ENCODE data around the gene PARVB.

PARVB gene

DNA sequence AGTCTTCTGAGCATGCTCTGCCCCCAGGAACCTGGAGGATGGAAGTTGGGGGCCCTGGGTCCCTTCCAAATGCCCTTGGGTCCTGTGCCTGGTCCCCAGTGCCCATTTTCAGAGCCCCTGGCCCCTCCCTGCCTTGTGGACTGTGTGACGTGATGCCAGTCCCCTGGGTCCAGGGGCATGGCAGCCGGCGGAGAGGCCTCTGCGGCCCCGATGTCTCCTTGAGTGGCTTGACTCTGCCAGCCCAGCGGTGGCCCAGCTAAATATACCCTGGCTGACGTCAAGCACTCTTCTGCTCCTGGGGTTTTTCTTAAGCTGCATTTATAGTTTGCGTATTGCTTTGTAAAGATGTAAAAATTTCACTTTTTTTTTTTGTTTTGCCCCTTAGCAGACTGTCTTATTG is 121.4 kb downstream of the PARVB start (continued):
- TF ChIP-seq, protein P1, sequence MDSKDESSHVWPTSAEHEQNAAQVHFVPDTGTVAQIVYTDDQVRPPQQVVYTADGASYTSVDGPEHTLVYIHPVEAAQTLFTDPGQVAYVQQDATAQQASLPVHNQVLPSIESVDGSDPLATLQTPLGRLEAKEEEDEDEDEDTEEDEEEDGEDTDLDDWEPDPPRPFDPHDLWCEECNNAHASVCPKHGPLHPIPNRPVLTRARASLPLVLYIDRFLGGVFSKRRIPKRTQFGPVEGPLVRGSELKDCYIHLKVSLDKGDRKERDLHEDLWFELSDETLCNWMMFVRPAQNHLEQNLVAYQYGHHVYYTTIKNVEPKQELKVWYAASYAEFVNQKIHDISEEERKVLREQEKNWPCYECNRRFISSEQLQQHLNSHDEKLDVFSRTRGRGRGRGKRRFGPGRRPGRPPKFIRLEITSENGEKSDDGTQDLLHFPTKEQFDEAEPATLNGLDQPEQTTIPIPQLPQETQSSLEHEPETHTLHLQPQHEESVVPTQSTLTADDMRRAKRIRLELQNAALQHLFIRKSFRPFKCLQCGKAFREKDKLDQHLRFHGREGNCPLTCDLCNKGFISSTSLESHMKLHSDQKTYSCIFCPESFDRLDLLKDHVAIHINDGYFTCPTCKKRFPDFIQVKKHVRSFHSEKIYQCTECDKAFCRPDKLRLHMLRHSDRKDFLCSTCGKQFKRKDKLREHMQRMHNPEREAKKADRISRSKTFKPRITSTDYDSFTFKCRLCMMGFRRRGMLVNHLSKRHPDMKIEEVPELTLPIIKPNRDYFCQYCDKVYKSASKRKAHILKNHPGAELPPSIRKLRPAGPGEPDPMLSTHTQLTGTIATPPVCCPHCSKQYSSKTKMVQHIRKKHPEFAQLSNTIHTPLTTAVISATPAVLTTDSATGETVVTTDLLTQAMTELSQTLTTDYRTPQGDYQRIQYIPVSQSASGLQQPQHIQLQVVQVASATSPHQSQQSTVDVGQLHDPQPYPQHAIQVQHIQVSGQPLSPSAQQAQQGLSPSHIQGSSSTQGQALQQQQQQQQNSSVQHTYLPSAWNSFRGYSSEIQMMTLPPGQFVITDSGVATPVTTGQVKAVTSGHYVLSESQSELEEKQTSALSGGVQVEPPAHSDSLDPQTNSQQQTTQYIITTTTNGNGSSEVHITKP (tag by site-specific recombination; IDR thresholded peaks at IDR 0.05), result no peak
- TF ChIP-seq ZNF292 (tag by site-specific recombination; IDR thresholded peaks at IDR 0.05; ENCODE audit: borderline replicate concordance, low read depth), result no peak
- no peak for TF ChIP-seq ZNF843 (tag by site-specific recombination; IDR thresholded peaks at IDR 0.05)

- TF ChIP-seq, protein P2, sequence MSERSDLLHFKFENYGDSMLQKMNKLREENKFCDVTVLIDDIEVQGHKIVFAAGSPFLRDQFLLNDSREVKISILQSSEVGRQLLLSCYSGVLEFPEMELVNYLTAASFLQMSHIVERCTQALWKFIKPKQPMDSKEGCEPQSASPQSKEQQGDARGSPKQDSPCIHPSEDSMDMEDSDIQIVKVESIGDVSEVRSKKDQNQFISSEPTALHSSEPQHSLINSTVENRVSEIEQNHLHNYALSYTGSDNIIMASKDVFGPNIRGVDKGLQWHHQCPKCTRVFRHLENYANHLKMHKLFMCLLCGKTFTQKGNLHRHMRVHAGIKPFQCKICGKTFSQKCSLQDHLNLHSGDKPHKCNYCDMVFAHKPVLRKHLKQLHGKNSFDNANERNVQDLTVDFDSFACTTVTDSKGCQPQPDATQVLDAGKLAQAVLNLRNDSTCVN (tag by site-specific recombination; optimal IDR thresholded peaks at IDR 0.05), result peak; percentile 9
- TF ChIP-seq ZNF23 (tag by site-specific recombination; IDR thresholded peaks at IDR 0.05; ENCODE audit: borderline replicate concordance) (no peak), ZNF18 (tag by site-specific recombination; IDR thresholded peaks at IDR 0.05) (peak; percentile 95)
- POLR2A ChIA-PET, result no interaction called here
- Histone ChIP-seq H3K9me3 (ENCODE audit: control insufficient read depth, insufficient read depth, low read depth, low read length) (no peaks in the 10 kb centered on the region), H3K27ac (ENCODE audit: extremely low read depth, low read depth, low read length) (no peak overlapping the region), H3K4me1 (ENCODE audit: control insufficient read depth, insufficient read depth, low read length) (no peaks in the 10 kb centered on the region), H3K4me3 (ENCODE audit: low read depth, low read length) (no peak overlapping the region), H3K36me3 (ENCODE audit: control insufficient read depth in 2 of 2, insufficient read depth in 1 of 2, low read length in 2 of 2) (no peaks in the 10 kb centered on the region)
- CTCF ChIA-PET, result interaction anchor here (0.7 kb wide), 1 partner anchor 60 kb away, joined by 5 read pairs; no protein-coding TSS in a partner anchor
These were observed 122.2 kb downstream of the PARVB start for GRCh38 chr22:44146088-44146861.

DNA sequence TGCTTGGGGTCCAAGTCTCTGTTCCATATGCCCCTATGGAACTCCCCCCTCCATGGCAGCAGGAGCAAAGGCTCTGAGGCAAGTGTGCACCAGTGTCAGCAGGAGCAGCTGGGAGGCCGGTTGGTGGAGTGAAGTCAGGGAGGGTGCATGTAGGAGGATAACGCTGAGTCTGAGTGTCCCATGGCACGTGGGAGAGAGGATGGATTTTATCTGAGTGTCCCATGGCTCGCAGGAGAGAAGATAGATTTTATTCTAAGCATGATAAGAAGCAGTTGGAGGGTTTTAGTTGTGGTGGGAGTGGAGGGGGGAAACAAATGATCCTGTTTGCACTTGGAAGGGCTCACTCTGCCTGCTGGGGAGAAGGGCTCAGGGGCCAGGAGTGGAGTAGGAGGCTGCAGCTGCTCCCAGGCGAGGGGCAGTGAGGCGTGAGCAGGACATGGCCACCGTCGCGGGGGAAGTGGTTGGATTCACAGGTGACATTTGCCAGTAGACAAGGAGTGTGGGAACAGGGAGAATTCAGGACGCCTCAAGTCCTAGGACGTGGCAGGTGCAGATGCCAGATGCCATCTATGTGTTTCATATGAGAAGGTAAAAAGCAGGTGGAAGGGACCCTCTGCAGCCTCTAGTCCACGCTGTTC is 123.0 kb downstream of the PARVB start:
- no peaks in the 10 kb centered on the region for H3K36me3 ChIP-seq (ENCODE audit: control insufficient read depth in 2 of 2, insufficient read depth in 1 of 2, low read length in 2 of 2)
- no peaks in the 10 kb centered on the region for H3K4me1 ChIP-seq (ENCODE audit: control insufficient read depth, insufficient read depth, low read length)
- no peak overlapping the region for H3K4me3 ChIP-seq (ENCODE audit: low read depth, low read length)
- H3K9me3 ChIP-seq (ENCODE audit: control insufficient read depth, insufficient read depth, low read depth, low read length), result no peaks in the 10 kb centered on the region
- H3K27ac ChIP-seq (ENCODE audit: extremely low read depth, low read depth, low read length), result no peak overlapping the region
- POLR2A ChIA-PET, result no interaction called here
- TF ChIP-seq ZFHX2 (tag by site-specific recombination; conservative IDR thresholded peaks at IDR 0.05) (peak; percentile 52), EGR2 (tag by site-specific recombination; IDR thresholded peaks at IDR 0.05; ENCODE audit: low read depth) (peak; percentile 69), ZIC2 (tag by site-specific recombination; IDR thresholded peaks at IDR 0.05) (no peak)
- TF ChIP-seq, protein P3, sequence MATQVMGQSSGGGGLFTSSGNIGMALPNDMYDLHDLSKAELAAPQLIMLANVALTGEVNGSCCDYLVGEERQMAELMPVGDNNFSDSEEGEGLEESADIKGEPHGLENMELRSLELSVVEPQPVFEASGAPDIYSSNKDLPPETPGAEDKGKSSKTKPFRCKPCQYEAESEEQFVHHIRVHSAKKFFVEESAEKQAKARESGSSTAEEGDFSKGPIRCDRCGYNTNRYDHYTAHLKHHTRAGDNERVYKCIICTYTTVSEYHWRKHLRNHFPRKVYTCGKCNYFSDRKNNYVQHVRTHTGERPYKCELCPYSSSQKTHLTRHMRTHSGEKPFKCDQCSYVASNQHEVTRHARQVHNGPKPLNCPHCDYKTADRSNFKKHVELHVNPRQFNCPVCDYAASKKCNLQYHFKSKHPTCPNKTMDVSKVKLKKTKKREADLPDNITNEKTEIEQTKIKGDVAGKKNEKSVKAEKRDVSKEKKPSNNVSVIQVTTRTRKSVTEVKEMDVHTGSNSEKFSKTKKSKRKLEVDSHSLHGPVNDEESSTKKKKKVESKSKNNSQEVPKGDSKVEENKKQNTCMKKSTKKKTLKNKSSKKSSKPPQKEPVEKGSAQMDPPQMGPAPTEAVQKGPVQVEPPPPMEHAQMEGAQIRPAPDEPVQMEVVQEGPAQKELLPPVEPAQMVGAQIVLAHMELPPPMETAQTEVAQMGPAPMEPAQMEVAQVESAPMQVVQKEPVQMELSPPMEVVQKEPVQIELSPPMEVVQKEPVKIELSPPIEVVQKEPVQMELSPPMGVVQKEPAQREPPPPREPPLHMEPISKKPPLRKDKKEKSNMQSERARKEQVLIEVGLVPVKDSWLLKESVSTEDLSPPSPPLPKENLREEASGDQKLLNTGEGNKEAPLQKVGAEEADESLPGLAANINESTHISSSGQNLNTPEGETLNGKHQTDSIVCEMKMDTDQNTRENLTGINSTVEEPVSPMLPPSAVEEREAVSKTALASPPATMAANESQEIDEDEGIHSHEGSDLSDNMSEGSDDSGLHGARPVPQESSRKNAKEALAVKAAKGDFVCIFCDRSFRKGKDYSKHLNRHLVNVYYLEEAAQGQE (tag by site-specific recombination; IDR thresholded peaks at IDR 0.05), result no peak
- CTCF ChIA-PET, result no interaction called here

All from HEK293 (cell line).